Urinary bladder (tissue), 4 donors: ENCODE measurements around the gene ZNF385B. TPM values are rescaled to one million over a fixed set of nuclear protein-coding genes. Genes with fewer than 3 reads are reported as not detected.
A peak's percentile ranks its signal among the peaks of the same experiment; 100 is the strongest.

Experiments used
- DNase-seq: peaks from one replicate; pipeline ENCODE4 v3.0.0-alpha.2; 2015; ENCODE audit errors: extremely low spot score
- H3K27ac ChIP-seq: one replicate; pipeline ENCODE4 v1.5.1; 2013; ENCODE audit warnings: low read depth, mild to moderate bottlenecking, moderate library complexity
- H3K36me3 ChIP-seq: one replicate; pipeline ENCODE4 v1.6.1; 2013; ENCODE audit warnings: mild to moderate bottlenecking, moderate library complexity; ENCODE audit not compliant: insufficient read depth
- H3K4me1 ChIP-seq: one replicate; pipeline ENCODE4 v1.6.1; 2013; ENCODE audit warnings: mild to moderate bottlenecking, moderate library complexity; ENCODE audit not compliant: insufficient read depth
- H3K4me3 ChIP-seq: one replicate; pipeline ENCODE4 v1.5.1; 2013; ENCODE audit warnings: low read depth, low read length
- WGBS: extraction: QIAGEN DNeasy Blood & Tissue Kit; methylation state at CpG from one replicate; pipeline ENCODE4 v1.1.7; 2013; 5-methylcytosine and 5-hydroxymethylcytosine counted together
- polyA plus RNA-seq: library from polyadenylated mRNA; stranded (reverse); fragments of 200-250 nt; gene quantifications from one replicate; pipeline ENCODE4 v1.2.3, GENCODE V29; 2013
- total RNA-seq: library from RNA; depleted of rRNA; stranded (reverse); fragments of >200 nt; gene quantifications from one replicate; pipeline ENCODE4 v1.2.3, GENCODE V29; 2014
- donor health status: healthy with polysubstance abuse.
- donor health status: healthy.

Gene ZNF385B
- total and polyA plus RNA-seq, 2 donors = 0.47 to 2.5 TPM

DNA sequence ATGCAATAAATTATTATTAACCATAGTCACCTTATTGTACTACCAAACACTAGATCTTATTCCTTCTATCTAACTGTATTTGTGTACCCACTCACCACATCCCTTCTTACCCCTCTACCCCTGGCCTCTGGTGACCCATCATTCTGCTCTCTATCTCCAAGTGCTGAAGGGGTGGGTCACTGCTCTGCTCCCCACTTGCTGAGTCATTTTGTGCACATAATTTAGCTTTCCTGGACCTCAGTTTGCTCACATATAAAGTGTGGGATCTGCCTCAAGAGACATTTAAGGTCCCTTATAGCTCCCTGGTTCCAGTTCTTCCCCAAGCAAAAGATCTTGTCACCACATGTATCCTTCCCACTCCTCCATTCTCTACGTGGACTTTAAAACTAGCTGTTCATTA, 169.4 kb downstream of the ZNF385B start:
- WGBS = 74% methylated on average over 1 of the region's 1 CpG
- no peaks in the 10 kb centered on the region for H3K4me1 ChIP-seq
- H3K36me3 ChIP-seq = peaks cover 1% of the 10 kb centered on the region
- H3K4me3 ChIP-seq = no peak overlapping the region
- H3K27ac ChIP-seq = no peak overlapping the region
- DNase-seq = no peak

GRCh38 chr2:179691235-179691634, 170.2 kb downstream of the ZNF385B start:
- H3K4me3 ChIP-seq = no peak overlapping the region
- no peaks in the 10 kb centered on the region for H3K4me1 ChIP-seq
- no peak overlapping the region for H3K27ac ChIP-seq
- WGBS = 72% methylated on average over 3 of the region's 3 CpGs
- DNase-seq = no peak
- peaks cover 1% of the 10 kb centered on the region for H3K36me3 ChIP-seq

DNA sequence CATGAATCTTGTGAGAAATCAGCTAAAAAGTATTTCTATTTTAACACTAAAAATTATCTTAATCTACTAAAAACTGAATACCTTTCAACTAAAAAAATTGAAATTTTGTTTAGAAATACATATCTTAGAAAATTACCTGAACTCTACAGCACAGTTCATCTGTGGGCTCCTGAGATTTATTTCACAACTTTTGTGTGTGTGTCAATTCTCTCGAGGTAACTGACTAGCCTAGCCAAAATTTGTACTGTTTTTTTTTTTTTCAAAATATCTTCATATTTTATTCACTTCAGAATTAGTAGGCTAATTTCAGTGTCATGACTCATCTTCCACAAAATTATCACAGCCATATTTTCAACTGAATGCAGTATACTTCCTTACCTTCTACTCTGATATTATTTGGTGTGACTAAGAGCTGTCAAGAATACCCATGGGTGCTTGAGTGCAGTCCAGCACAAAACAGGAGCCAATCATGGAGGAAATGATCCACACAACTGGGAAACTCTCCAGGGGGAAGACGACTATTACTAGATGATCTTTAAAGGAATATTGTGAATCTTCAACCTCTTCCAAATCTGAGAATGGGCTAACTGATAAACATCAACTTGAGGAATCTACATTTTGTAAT, 174.6 kb downstream of the ZNF385B start:
- H3K27ac ChIP-seq = no peak overlapping the region
- WGBS = 73% methylated on average over 2 of the region's 2 CpGs
- DNase-seq = no peak
- no peaks in the 10 kb centered on the region for H3K4me1 ChIP-seq
- no peaks in the 10 kb centered on the region for H3K36me3 ChIP-seq
- H3K4me3 ChIP-seq = no peak overlapping the region

- no peaks in the 10 kb centered on the region for H3K36me3 ChIP-seq
- H3K4me1 ChIP-seq = no peaks in the 10 kb centered on the region
- no peak overlapping the region for H3K4me3 ChIP-seq
- DNase-seq = no peak
- WGBS = 85% methylated on average over 2 of the region's 2 CpGs
- H3K27ac ChIP-seq = no peak overlapping the region
These were observed 175.3 kb downstream of the ZNF385B start for GRCh38 chr2:179686069-179686468.

GRCh38 chr2:179685146-179685545, 176.3 kb downstream of the ZNF385B start:
- Histone ChIP-seq H3K4me3 (no peak overlapping the region), H3K4me1 (no peaks in the 10 kb centered on the region), H3K27ac (no peak overlapping the region), H3K36me3 (no peaks in the 10 kb centered on the region)
- no peak for DNase-seq
- 56% methylated on average over 1 of the region's 1 CpG for WGBS

DNA sequence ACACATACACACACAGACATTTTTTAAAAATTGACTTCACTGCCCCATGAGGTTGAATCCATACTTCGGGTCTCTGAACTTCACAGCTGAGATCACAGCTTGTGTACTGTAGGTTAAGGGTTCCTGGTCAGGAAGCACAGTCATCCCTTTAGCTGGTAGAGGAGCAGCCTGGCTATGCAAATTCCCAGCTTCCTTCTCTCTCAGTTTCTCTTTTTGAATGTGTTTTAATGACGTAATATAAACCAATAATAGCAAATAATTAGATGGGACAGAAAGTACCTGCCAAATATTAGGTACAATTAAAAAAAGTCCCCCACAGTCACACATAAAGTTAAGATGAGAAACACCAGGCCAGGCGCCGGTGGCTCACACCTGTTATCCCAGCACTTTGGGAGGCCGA, 178.7 kb downstream of the ZNF385B start:
- no peak overlapping the region for H3K4me3 ChIP-seq
- 93% methylated on average over 5 of the region's 5 CpGs for WGBS
- no peaks in the 10 kb centered on the region for H3K36me3 ChIP-seq
- no peak for DNase-seq
- H3K27ac ChIP-seq = no peak overlapping the region
- H3K4me1 ChIP-seq = no peaks in the 10 kb centered on the region

DNA sequence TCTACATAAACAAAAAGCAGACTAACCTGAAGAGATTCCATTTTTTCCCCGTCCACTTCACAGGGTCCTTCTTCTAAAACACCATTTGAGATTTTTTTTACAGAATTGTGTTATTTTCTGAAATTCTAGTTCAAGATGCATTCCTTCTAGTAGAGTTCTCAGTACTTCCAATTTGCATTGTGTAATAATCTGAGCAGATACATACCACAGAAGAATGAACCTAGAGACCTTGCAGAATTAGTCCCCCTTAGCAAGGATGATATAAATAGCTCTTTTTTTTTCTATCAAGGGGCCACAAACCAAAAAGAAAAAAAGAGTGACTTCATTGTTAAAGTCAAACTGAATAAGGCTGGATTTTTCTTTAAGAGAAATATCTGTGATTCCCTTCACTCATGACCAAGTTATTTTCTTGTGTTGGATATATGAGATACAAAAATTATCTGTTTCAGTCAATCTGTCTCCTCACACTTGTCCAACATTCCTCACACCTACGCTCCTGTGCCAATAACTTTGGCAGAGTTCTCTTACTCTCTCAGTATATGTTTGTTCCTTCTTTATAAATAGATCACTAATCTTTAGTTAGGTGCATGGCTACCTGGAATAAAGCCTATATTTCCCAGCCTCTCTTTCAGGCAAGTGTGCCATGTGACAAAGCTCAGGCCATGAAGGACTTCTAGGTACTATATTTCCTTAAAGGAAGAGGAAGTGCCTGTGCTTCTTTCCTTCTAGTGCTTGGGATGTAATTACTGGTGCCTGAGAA, 183.5 kb downstream of the ZNF385B start:
- WGBS = 45% methylated on average over 2 of the region's 2 CpGs
- no peak overlapping the region for H3K27ac ChIP-seq
- no peak for DNase-seq
- H3K36me3 ChIP-seq = no peaks in the 10 kb centered on the region
- no peak overlapping the region for H3K4me3 ChIP-seq
- no peaks in the 10 kb centered on the region for H3K4me1 ChIP-seq

DNA sequence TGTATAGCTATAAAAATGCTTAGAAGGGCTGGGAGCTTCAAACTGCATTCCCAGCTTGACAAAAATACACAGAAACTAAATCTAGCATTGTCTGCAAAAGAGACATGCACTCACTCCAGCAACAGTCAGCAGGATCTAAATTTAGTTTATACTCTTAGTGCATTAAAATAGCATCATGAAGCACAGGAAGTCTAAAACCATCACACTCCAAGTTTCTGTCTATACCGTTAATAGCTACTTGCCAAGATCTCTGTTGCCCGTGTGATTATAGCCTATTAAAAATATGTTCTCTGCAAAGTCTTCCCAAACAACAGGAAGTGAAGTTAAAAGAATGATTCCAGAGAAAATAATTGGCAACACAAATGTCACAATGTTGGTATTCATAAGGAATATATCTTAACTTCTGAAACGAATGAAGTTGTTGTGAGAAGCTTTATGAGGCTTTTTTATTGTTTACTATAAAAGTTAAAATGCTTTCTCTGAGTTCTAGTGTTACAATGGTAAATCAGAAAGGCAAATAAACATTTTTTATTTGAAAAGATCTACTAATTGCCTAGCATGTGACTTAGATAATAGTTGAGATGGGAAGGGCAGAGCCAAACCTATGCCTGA, 184.2 kb downstream of the ZNF385B start:
- no peak overlapping the region for H3K27ac ChIP-seq
- 5% methylated on average over 3 of the region's 3 CpGs for WGBS
- H3K4me1 ChIP-seq = no peaks in the 10 kb centered on the region
- DNase-seq = peak; percentile 15
- no peaks in the 10 kb centered on the region for H3K36me3 ChIP-seq
- H3K4me3 ChIP-seq = no peak overlapping the region

GRCh38 chr2:179675435-179675834, 186.0 kb downstream of the ZNF385B start:
- Histone ChIP-seq H3K27ac (no peak overlapping the region), H3K4me3 (no peak overlapping the region), H3K36me3 (no peaks in the 10 kb centered on the region), H3K4me1 (no peaks in the 10 kb centered on the region)
- no peak for DNase-seq
- WGBS = 97% methylated on average over 3 of the region's 3 CpGs

DNA sequence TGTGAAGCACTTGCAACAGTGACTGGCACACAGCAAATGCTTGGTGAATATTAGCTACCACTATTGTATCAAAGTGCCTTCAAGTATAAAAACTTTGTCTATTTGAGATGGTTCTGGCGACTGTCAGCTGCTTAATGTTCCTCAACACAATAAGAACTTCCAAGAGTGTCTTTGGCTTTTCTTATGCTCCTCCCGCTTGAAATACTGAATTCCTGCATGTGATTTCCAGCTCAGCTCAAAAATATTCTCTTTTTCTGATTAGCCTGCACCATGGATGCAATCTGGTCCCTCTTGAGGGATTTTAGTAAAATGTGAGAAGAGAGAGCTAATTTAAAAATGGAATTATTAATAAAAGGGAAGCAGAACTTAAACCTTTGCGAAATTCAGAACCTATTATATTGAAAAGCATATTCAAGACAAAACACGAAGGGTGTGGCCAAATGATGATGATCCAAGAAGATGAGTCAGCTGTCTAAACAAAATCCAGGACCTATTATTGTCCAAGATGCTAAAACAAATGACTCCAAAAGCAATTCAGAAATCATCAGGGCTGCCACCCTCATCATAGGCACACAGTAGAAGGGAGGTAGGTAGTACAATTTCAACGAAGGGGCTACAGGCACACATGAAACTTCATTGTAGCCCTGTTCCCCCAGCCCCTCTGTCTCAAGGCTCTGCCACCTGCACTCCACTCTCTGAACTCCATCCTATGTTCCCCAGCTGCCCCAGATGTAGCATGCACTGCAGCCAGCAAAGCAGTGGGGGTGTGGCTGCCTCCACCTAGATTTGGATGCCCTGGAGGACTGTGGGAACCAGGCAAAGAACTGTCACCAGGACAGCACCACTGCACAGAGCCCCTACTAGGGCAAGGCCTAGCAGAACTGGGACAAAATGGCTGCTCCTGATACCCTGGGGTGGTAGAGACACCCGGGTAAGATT, 190.1 kb downstream of the ZNF385B start:
- WGBS = 87% methylated on average over 6 of the region's 6 CpGs
- H3K27ac ChIP-seq = no peak overlapping the region

GRCh38 chr2:179669196-179669595, 192.2 kb downstream of the ZNF385B start:
- no peak for DNase-seq
- 86% methylated on average over 2 of the region's 2 CpGs for WGBS
- Histone ChIP-seq H3K36me3 (no peaks in the 10 kb centered on the region), H3K4me3 (no peak overlapping the region), H3K27ac (no peak overlapping the region), H3K4me1 (no peaks in the 10 kb centered on the region)

More for the DNA sequence above, 190.1 kb downstream of the ZNF385B start:
- DNase-seq = no peak
- H3K4me1 ChIP-seq = no peaks in the 10 kb centered on the region
- H3K36me3 ChIP-seq = no peaks in the 10 kb centered on the region
- H3K4me3 ChIP-seq = no peak overlapping the region

GRCh38 chr2:179664972-179665812, 196.2 kb downstream of the ZNF385B start:
- H3K36me3 ChIP-seq = no peaks in the 10 kb centered on the region
- no peaks in the 10 kb centered on the region for H3K4me1 ChIP-seq
- DNase-seq = no peak
- 90% methylated on average over 12 of the region's 12 CpGs for WGBS
- H3K4me3 ChIP-seq = no peak overlapping the region
- H3K27ac ChIP-seq = no peak overlapping the region

DNA sequence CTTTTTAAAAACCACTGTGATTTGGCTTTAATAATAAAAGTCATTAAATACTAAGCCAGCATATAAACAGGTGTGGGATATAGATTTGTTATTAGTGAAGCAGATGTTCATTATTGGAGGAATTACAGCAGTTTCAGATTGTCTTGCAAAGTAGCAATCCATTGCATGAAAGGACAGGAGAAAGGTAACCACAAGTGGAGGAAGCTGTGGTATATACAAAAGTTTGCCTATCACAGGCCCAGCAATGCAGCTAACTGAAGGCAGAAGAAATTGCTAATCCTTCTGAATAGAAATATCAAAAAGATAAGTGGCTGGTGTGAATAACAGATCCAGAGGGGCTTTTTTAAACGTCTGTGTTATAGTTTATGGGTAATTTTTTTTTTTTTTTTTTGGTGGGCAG, 199.4 kb downstream of the ZNF385B start:
- Histone ChIP-seq H3K36me3 (no peaks in the 10 kb centered on the region), H3K4me1 (no peaks in the 10 kb centered on the region), H3K27ac (no peak overlapping the region), H3K4me3 (no peak overlapping the region)
- WGBS = 74% methylated on average over 1 of the region's 1 CpG
- DNase-seq = no peak
